Activated CD4-positive, alpha-beta T cell treated with anti-CD3 and anti-CD28 coated beads for 36 hours (primary cell): ENCODE results near the gene PCDH18. TPM values are rescaled to one million over a fixed set of nuclear protein-coding genes. Genes with fewer than 3 reads are reported as not detected.
"Not testable (repeated sequence)": the region's sequence is repeated elsewhere in the genome, so short reads cannot be mapped to it uniquely, and the experiment has no call there.

Experiments used
- ATAC-seq: fragments of 200-7000 bp; cut with Tn5 transposase; one replicate; pipeline ENCODE4 v1.10.0; 2021; ENCODE audit warnings: mild to moderate bottlenecking, moderate library complexity
- CTCF ChIA-PET: fragments of 350-600 bp; sonication (Branson Sonifier 250); formaldehyde crosslinking; loops from one replicate; lab custom pipeline; 2021; ENCODE audit warnings: antibody characterized with exemption; lab: Charles Lee
- POLR2A ChIA-PET: fragments of 350-600 bp; sonication (Branson Sonifier 250); formaldehyde crosslinking; loops from one replicate; lab custom pipeline; 2021; ENCODE audit warnings: antibody characterized with exemption, inconsistent platforms; lab: Charles Lee
- DNase-seq: peaks from one replicate; pipeline ENCODE4 v3.0.0-alpha.2; 2020
- H3K27ac Mint-ChIP-seq: one replicate; pipeline ENCODE4 v1.8.0; 2021; ENCODE audit warnings: mixed read lengths
- H3K27me3 Mint-ChIP-seq: one replicate; pipeline ENCODE4 v1.8.0; 2021; ENCODE audit warnings: mixed read lengths
- H3K36me3 Mint-ChIP-seq: one replicate; pipeline ENCODE4 v1.8.0; 2021; ENCODE audit warnings: low read depth, mixed read lengths
- H3K4me1 Mint-ChIP-seq: one replicate; pipeline ENCODE4 v1.8.0; 2021; ENCODE audit warnings: mixed read lengths
- H3K4me3 Mint-ChIP-seq: one replicate; pipeline ENCODE4 v1.8.0; 2021; ENCODE audit warnings: mild to moderate bottlenecking, moderate library complexity, mixed read lengths
- H3K9me3 Mint-ChIP-seq: one replicate; pipeline ENCODE4 v1.8.0; 2021; ENCODE audit warnings: low read depth, mixed read lengths
- intact Hi-C, 2 experiments: fragments of 100-400 bp; cut with DNase I in 1 of 2; cut with micrococcal nuclease in 1 of 2; formaldehyde crosslinking; loops; one replicate each; pipeline versions ENCODE4 v1.14.2 to v1.15.1; 2022 to 2024; cut with DNase I, micrococcal nuclease
- total RNA-seq, 2 experiments: library from RNA; stranded (reverse); gene quantifications; one replicate each; pipeline ENCODE4 v1.2.3, GENCODE V29; 2021

Gene PCDH18
- total RNA-seq, 2 experiments from 2014 or later: not detected

GRCh38 chr4:137540356-137540755 is 8.1 kb upstream of the PCDH18 start:
- H3K4me3 Mint-ChIP-seq: no peak overlapping the region
- H3K27ac Mint-ChIP-seq: no peak overlapping the region
- ATAC-seq (no peak), DNase-seq (no peak)
- H3K9me3 Mint-ChIP-seq: no peaks in the 10 kb centered on the region
- POLR2A ChIA-PET: no interaction called here
- H3K27me3 Mint-ChIP-seq: no peaks in the 10 kb centered on the region
- CTCF ChIA-PET: interaction anchor here (0.7 kb wide), 1 partner anchor 9 kb away, joined by 3 read pairs; no protein-coding TSS in a partner anchor
- no peaks in the 10 kb centered on the region for H3K4me1 Mint-ChIP-seq
- intact Hi-C loops: no loop called here
- H3K36me3 Mint-ChIP-seq: no peaks in the 10 kb centered on the region

DNA sequence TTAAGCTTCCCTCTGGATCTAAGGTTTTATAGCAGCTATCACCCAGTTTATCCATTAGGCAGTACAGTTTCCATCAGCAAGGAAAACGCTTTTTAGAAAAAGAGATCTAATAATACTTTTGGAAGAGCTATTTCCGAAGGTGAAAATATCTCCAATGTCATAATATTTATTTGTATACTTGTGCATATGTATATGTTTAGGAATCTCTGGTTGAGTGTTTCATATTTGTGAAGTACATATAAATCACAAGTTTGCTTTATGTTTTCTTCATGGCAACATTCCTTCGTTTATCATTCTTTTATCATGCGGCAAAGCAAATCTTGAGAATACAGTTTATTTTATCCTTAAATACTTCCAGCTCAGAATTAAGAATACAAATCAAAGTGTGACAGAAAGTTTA is 6.2 kb upstream of the PCDH18 start:
- CTCF ChIA-PET: no interaction called here
- DNase-seq: no peak
- intact Hi-C loops: no loop called here
- POLR2A ChIA-PET: no interaction called here
- no peak overlapping the region for H3K4me3 Mint-ChIP-seq
- no peaks in the 10 kb centered on the region for H3K9me3 Mint-ChIP-seq
- no peaks in the 10 kb centered on the region for H3K36me3 Mint-ChIP-seq
- ATAC-seq: no peak
- peaks cover 3% of the 10 kb centered on the region for H3K27me3 Mint-ChIP-seq
- no peak overlapping the region for H3K27ac Mint-ChIP-seq
- H3K4me1 Mint-ChIP-seq: no peaks in the 10 kb centered on the region

- H3K9me3 Mint-ChIP-seq, H3K27me3 Mint-ChIP-seq, intact Hi-C loops, H3K4me3 Mint-ChIP-seq, H3K4me1 Mint-ChIP-seq, DNase-seq, H3K27ac Mint-ChIP-seq, ATAC-seq, H3K36me3 Mint-ChIP-seq, POLR2A ChIA-PET: not testable (repeated sequence)
- CTCF ChIA-PET: interaction anchor here (0.6 kb wide), 1 partner anchor 77 kb away, joined by 3 read pairs; no protein-coding TSS in a partner anchor
Observed at GRCh38 chr4:137537807-137538206, 5.5 kb upstream of the PCDH18 start.

- H3K4me3 Mint-ChIP-seq: no peak overlapping the region
- no peak for DNase-seq
- no peak for ATAC-seq
- H3K27ac Mint-ChIP-seq: no peak overlapping the region
- no peaks in the 10 kb centered on the region for H3K9me3 Mint-ChIP-seq
- POLR2A ChIA-PET: no interaction called here
- CTCF ChIA-PET: interaction anchor here (0.6 kb wide), 1 partner anchor 76 kb away, joined by 3 read pairs; no protein-coding TSS in a partner anchor
- intact Hi-C loops: no loop called here
- H3K36me3 Mint-ChIP-seq: no peaks in the 10 kb centered on the region
- peaks cover 3% of the 10 kb centered on the region for H3K27me3 Mint-ChIP-seq
- H3K4me1 Mint-ChIP-seq: no peaks in the 10 kb centered on the region
Observed at GRCh38 chr4:137536789-137537561, 4.7 kb upstream of the PCDH18 start.

DNA sequence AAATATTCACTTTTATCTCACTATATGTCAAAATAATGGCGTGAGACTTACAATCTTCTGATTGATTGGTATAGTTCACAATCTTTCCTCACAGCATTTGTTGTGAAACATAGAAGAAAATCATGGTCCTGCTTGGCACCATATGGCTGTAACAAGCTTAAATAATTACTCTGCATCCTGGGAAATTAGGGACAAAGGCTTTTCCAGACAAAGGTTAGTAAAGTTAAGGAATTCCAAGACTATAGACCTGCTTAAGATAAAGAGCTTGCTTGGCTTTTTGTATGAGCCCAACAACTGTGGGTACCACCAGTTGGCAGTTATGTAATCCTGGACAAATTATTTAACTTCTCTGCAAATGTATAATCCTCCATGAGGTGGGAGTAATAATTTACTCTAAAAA is 3.4 kb upstream of the PCDH18 start:
- intact Hi-C loops: no loop called here
- no peak overlapping the region for H3K27ac Mint-ChIP-seq
- peaks cover 3% of the 10 kb centered on the region for H3K27me3 Mint-ChIP-seq
- H3K4me3 Mint-ChIP-seq: no peak overlapping the region
- POLR2A ChIA-PET: no interaction called here
- H3K4me1 Mint-ChIP-seq: no peaks in the 10 kb centered on the region
- H3K9me3 Mint-ChIP-seq: no peaks in the 10 kb centered on the region
- H3K36me3 Mint-ChIP-seq: no peaks in the 10 kb centered on the region
- CTCF ChIA-PET: interaction anchor here (0.6 kb wide), 1 partner anchor 318 kb away, joined by 5 read pairs; no protein-coding TSS in a partner anchor
- no peak for ATAC-seq
- DNase-seq: no peak

DNA sequence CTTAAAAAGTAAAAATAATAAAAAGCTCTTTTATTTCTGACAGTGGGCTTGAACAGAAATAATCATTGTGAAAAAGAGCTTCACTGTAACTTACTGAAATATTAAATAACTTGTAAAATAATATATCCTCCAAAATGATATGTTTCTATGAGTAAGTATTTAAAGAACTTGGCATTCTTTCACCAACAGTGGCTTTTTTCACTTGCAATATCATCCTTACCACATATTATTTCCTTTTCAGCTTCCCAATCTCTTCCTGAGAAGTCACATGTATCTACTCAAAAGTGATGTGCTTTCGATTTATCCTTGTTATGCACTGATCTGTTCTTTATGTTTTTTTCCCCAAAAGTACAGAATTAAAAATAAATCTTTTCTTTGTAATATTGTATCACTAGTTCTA is 2.2 kb upstream of the PCDH18 start:
- Mint-ChIP-seq H3K9me3 (no peaks in the 10 kb centered on the region), H3K4me1 (no peaks in the 10 kb centered on the region), H3K36me3 (no peaks in the 10 kb centered on the region), H3K4me3 (no peak overlapping the region), H3K27me3 (peaks cover 3% of the 10 kb centered on the region), H3K27ac (no peak overlapping the region)
- POLR2A ChIA-PET: no interaction called here
- no peak for ATAC-seq
- CTCF ChIA-PET: no interaction called here
- intact Hi-C loops: no loop called here
- no peak for DNase-seq

GRCh38 chr4:137533855-137534254 is 1.6 kb upstream of the PCDH18 start:
- peaks cover 3% of the 10 kb centered on the region for H3K27me3 Mint-ChIP-seq
- DNase-seq (no peak), ATAC-seq (no peak)
- no peaks in the 10 kb centered on the region for H3K9me3 Mint-ChIP-seq
- no peak overlapping the region for H3K4me3 Mint-ChIP-seq
- POLR2A ChIA-PET: no interaction called here
- intact Hi-C loops: no loop called here
- H3K27ac Mint-ChIP-seq: no peak overlapping the region
- CTCF ChIA-PET: no interaction called here
- no peaks in the 10 kb centered on the region for H3K4me1 Mint-ChIP-seq
- H3K36me3 Mint-ChIP-seq: no peaks in the 10 kb centered on the region

- intact Hi-C loops: no loop called here
- POLR2A ChIA-PET: no interaction called here
- Mint-ChIP-seq H3K27me3 (peaks cover 3% of the 10 kb centered on the region), H3K4me1 (no peaks in the 10 kb centered on the region), H3K36me3 (no peaks in the 10 kb centered on the region), H3K27ac (no peak overlapping the region), H3K9me3 (no peaks in the 10 kb centered on the region), H3K4me3 (no peak overlapping the region)
- CTCF ChIA-PET: no interaction called here
- DNase-seq (no peak), ATAC-seq (no peak)
Observed at GRCh38 chr4:137532869-137533236, 559 bp upstream of the PCDH18 start.

DNA sequence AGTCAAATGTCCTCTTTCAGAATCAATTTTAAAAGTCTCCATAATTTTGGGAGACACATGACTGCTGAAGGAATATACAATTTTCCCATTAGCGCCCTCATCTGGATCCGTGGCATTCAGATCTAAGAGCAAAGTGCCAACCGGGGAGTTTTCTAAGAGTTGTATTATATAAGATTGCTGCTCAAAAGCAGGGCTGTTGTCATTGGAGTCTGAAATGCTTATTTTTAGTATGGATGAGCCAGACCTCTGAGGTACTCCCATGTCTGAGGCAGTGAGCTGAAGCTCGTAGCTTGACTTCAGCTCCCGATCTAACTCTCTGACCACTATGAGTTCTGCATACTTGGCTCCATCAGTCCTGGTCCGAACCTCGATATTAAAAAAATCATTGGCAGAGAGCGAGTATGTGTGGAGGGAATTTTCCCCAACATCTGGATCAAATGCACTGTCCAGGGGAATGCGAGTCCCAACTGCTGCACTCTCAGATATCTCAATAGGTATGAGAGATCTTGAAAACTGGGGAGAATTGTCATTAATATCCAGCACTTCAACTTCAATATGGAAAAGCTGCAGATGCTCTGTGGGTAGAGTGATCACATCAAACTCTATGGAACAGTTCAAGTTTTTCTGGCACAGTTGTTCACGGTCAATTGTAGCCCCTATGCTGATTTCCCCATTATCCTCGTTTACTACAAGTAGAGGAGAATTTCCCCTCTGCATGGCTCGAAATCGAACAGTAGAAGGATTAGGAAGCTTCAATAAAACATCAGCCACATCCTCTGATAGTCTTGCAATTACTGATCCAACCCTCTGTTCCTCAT is 917 bp downstream of the PCDH18 start:
- peaks cover 3% of the 10 kb centered on the region for H3K27me3 Mint-ChIP-seq
- POLR2A ChIA-PET: no interaction called here
- H3K4me1 Mint-ChIP-seq: no peaks in the 10 kb centered on the region
- CTCF ChIA-PET: interaction anchor here (0.7 kb wide), 1 partner anchor 9 kb away, joined by 3 read pairs; no protein-coding TSS in a partner anchor
- no peaks in the 10 kb centered on the region for H3K9me3 Mint-ChIP-seq
- intact Hi-C loops: no loop called here
- no peaks in the 10 kb centered on the region for H3K36me3 Mint-ChIP-seq
- no peak for ATAC-seq
- H3K27ac Mint-ChIP-seq: no peak overlapping the region
- no peak for DNase-seq
- H3K4me3 Mint-ChIP-seq: no peak overlapping the region

- ChIA-PET CTCF (no interaction called here), POLR2A (no interaction called here)
- Mint-ChIP-seq H3K27me3 (peaks cover 3% of the 10 kb centered on the region), H3K36me3 (no peaks in the 10 kb centered on the region), H3K27ac (no peak overlapping the region), H3K4me1 (no peaks in the 10 kb centered on the region), H3K4me3 (no peak overlapping the region), H3K9me3 (no peaks in the 10 kb centered on the region)
- intact Hi-C loops: no loop called here
- DNase-seq: no peak
- no peak for ATAC-seq
Observed at GRCh38 chr4:137530176-137530575, 2.1 kb downstream of the PCDH18 start.

DNA sequence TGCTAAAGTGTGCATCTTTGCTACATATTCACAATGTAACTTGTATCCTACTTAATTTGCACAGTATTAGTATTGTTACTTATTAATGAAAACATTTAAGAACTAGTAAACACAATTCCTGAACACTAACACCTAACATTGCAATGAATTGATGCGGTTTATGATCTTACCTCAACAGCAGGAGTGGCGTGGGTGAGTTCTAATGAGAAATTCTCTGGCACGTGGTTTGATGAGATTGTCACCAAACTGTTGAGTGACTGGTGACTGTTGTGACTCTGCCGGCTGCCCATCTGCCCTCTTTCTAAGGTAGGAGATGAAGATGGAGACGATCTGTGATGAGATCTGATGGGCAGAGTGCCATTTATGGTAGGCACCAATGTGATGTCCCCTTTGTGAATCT is 2.9 kb downstream of the PCDH18 start:
- H3K36me3 Mint-ChIP-seq: no peaks in the 10 kb centered on the region
- intact Hi-C loops: no loop called here
- CTCF ChIA-PET: no interaction called here
- no peak overlapping the region for H3K27ac Mint-ChIP-seq
- POLR2A ChIA-PET: no interaction called here
- no peak overlapping the region for H3K4me3 Mint-ChIP-seq
- ATAC-seq (no peak), DNase-seq (no peak)
- peaks cover 3% of the 10 kb centered on the region for H3K27me3 Mint-ChIP-seq
- no peaks in the 10 kb centered on the region for H3K9me3 Mint-ChIP-seq
- no peaks in the 10 kb centered on the region for H3K4me1 Mint-ChIP-seq

GRCh38 chr4:137528673-137529072 is 3.6 kb downstream of the PCDH18 start:
- Mint-ChIP-seq H3K36me3 (no peaks in the 10 kb centered on the region), H3K9me3 (no peaks in the 10 kb centered on the region), H3K4me3 (no peak overlapping the region), H3K4me1 (no peaks in the 10 kb centered on the region), H3K27me3 (no peaks in the 10 kb centered on the region), H3K27ac (no peak overlapping the region)
- ChIA-PET CTCF (no interaction called here), POLR2A (no interaction called here)
- ATAC-seq (no peak), DNase-seq (no peak)
- intact Hi-C loops: no loop called here
